ENCODE results near the gene SLC5A1. TPM values are rescaled to one million over a fixed set of nuclear protein-coding genes. Genes with fewer than 3 reads are reported as not detected.

The SLC5A1 gene
- total and polyA plus RNA-seq, 10 donors = 0.24 to 12.9 (median 1.9) TPM

DNA sequence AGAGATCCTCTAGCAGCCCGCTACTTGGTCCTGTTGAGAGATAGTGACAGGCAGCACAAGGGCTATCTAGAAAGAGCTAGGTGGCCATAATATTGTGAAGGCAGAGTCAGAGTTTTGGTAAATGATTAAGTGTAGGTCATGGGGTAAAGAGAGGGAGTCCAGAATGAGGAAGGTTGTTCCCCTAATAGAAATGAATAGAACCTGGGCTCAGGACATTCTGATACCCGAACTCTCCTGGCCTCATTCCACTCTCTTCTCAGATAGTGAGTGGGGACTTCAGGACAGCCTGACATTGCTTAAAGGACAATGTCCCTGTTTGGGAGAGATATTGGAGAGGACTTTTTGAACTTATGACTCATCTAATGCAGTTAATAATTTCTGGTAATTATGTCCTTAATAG is 20.6 kb downstream of the SLC5A1 start:
- H3K4me3 ChIP-seq = no peak overlapping the region
- intact Hi-C loops (cut with DNase I; ENCODE audit: low total_unique reads) = no loop called here
- H3K4me1 ChIP-seq = no peaks in the 10 kb centered on the region
- H3K27ac ChIP-seq = no peak overlapping the region
- TF ChIP-seq POLR2AphosphoS5 (IDR thresholded peaks at IDR 0.05) (no peak), POLR2A (IDR thresholded peaks at IDR 0.05) (no peak), CTCF (IDR thresholded peaks at IDR 0.05 in 8 of 11, conservative IDR thresholded peaks at IDR 0.05 in 3 of 11) (no peak)
- 66 to 86% (median 76%) methylated on average over 2 of the region's 2 CpGs for WGBS, 5 donors
- no peaks in the 10 kb centered on the region for H3K36me3 ChIP-seq
- H3K27me3 ChIP-seq (replicated peaks in 1 of 7) = peaks cover 0 to 22% (median 0%) of the 10 kb centered on the region in 7 donors
- H3K9me3 ChIP-seq = peaks cover 0 to 9% (median 0%) of the 10 kb centered on the region in 8 donors
- DNase-seq = no peak

GRCh38 chr22:32066820-32067219 is 23.8 kb downstream of the SLC5A1 start:
- H3K36me3 ChIP-seq = no peaks in the 10 kb centered on the region
- intact Hi-C loops (cut with DNase I; ENCODE audit: low total_unique reads) = no loop called here

DNA sequence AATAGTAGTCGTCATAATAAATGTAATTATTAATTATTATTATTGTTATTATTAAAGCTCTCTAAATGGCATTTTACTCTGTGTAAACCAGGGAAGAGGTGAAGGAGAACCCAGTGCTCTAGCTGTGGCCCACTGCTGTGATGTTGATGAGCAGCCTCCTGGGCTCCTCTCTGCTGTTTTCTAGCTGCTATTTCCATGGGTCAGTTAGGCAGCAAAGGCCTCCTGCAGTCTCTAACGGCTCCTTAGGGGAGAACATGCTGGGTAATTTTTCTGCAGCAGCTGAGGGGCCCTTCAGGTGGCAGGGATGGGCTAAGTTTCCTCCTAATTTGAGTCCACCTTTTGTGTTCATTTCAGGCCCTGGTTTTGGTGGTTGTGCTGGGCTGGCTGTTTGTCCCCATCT is 24.6 kb downstream of the SLC5A1 start:
- 12 to 59% (median 29%) methylated on average over 2 of the region's 2 CpGs for WGBS, 5 donors
- intact Hi-C loops (cut with DNase I; ENCODE audit: low total_unique reads) = no loop called here
- DNase-seq = no peak
- H3K27me3 ChIP-seq (replicated peaks in 1 of 7) = peaks cover 0 to 21% (median 0%) of the 10 kb centered on the region in 7 donors
- H3K4me1 ChIP-seq = no peaks in the 10 kb centered on the region
- H3K36me3 ChIP-seq = no peaks in the 10 kb centered on the region
- no peak overlapping the region for H3K4me3 ChIP-seq
- no peak for TF ChIP-seq CTCF (IDR thresholded peaks at IDR 0.05 in 8 of 11, conservative IDR thresholded peaks at IDR 0.05 in 3 of 11)
- TF ChIP-seq POLR2AphosphoS5 (IDR thresholded peaks at IDR 0.05) = no peak
- no peak for TF ChIP-seq POLR2A (IDR thresholded peaks at IDR 0.05)
- H3K9me3 ChIP-seq = peaks cover 0 to 7% (median 0%) of the 10 kb centered on the region in 8 donors
- H3K27ac ChIP-seq = no peak overlapping the region

More at GRCh38 chr22:32066820-32067219, 23.8 kb downstream of the SLC5A1 start:
- no peak for DNase-seq
- TF ChIP-seq POLR2AphosphoS5 (IDR thresholded peaks at IDR 0.05) = no peak
- no peak for TF ChIP-seq POLR2A (IDR thresholded peaks at IDR 0.05)
- TF ChIP-seq CTCF (IDR thresholded peaks at IDR 0.05 in 8 of 11, conservative IDR thresholded peaks at IDR 0.05 in 3 of 11) = no peak
- no peak overlapping the region for H3K27ac ChIP-seq
- no peak overlapping the region for H3K4me3 ChIP-seq
- 53 to 73% (median 71%) methylated on average over 3 of the region's 3 CpGs for WGBS, 5 donors
- H3K27me3 ChIP-seq (replicated peaks in 1 of 7) = peaks cover 0 to 21% (median 0%) of the 10 kb centered on the region in 7 donors
- no peaks in the 10 kb centered on the region for H3K4me1 ChIP-seq
- H3K9me3 ChIP-seq = peaks cover 0 to 9% (median 0%) of the 10 kb centered on the region in 8 donors

GRCh38 chr22:32069579-32070372 is 26.7 kb downstream of the SLC5A1 start:
- 59 to 91% (median 82%) methylated on average over 3 to 4 of the region's 4 CpGs for WGBS, 5 donors

More at GRCh38 chr22:32069579-32070372, 26.7 kb downstream of the SLC5A1 start:
- Histone ChIP-seq H3K9me3 (no peaks in the 10 kb centered on the region), H3K27me3 (replicated peaks in 1 of 7) (peaks cover 0 to 38% (median 0%) of the 10 kb centered on the region in 7 donors), H3K4me1 (no peaks in the 10 kb centered on the region), H3K27ac (no peak overlapping the region), H3K4me3 (no peak overlapping the region), H3K36me3 (no peaks in the 10 kb centered on the region)
- intact Hi-C loops (cut with DNase I; ENCODE audit: low total_unique reads) = no loop called here
- TF ChIP-seq CTCF (IDR thresholded peaks at IDR 0.05 in 8 of 11, conservative IDR thresholded peaks at IDR 0.05 in 3 of 11) = no peak
- TF ChIP-seq POLR2A (IDR thresholded peaks at IDR 0.05) = no peak
- no peak for TF ChIP-seq POLR2AphosphoS5 (IDR thresholded peaks at IDR 0.05)
- DNase-seq = no peak

Data from spleen (tissue), 11 donors.